Kidney tubule cell (primary cell): ENCODE measurements around the gene JMJD8.

Experiments
- DNase-seq: peaks from one replicate; pipeline ENCODE4 v3.0.0-alpha.2; 2018; ENCODE audit warnings: low spot score

JMJD8 gene

GRCh38 chr16:684071-684794 is at the start of gene JMJD8:
Gene JMJD8, minus strand, starts transcription at chr16:684334. Its CDS starts 15 bp downstream, at chr16:684319.
- peak; percentile 96 for DNase-seq

- no peak for DNase-seq
Measured at GRCh38 chr16:733382-734207, 49.5 kb upstream of the JMJD8 start.

DNA sequence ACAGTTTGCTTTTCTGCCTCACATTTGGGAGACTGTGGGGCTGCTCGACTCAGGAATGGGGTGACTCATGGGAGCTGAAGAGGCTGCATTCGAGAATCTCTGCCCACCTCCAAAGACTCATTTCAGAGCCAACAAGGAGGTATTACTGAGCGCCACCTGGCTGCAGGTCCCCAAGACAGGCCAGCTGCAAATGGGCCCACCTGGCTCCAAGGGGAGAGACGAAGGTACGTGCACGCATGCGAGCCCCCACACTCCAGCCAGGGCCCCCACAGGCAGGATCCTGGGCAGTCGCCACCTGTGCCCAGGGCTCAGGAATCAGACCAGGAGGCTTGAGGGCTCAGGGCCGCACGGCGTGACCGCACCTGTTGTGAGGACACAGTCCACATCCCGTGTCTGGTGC is 48.8 kb upstream of the JMJD8 start:
- no peak for DNase-seq

- no peak for DNase-seq
Measured at GRCh38 chr16:732332-732731, 48.2 kb upstream of the JMJD8 start.

GRCh38 chr16:730666-731509 is 46.8 kb upstream of the JMJD8 start:
- no peak for DNase-seq

GRCh38 chr16:729768-730665 is 45.9 kb upstream of the JMJD8 start:
- no peak for DNase-seq

DNA sequence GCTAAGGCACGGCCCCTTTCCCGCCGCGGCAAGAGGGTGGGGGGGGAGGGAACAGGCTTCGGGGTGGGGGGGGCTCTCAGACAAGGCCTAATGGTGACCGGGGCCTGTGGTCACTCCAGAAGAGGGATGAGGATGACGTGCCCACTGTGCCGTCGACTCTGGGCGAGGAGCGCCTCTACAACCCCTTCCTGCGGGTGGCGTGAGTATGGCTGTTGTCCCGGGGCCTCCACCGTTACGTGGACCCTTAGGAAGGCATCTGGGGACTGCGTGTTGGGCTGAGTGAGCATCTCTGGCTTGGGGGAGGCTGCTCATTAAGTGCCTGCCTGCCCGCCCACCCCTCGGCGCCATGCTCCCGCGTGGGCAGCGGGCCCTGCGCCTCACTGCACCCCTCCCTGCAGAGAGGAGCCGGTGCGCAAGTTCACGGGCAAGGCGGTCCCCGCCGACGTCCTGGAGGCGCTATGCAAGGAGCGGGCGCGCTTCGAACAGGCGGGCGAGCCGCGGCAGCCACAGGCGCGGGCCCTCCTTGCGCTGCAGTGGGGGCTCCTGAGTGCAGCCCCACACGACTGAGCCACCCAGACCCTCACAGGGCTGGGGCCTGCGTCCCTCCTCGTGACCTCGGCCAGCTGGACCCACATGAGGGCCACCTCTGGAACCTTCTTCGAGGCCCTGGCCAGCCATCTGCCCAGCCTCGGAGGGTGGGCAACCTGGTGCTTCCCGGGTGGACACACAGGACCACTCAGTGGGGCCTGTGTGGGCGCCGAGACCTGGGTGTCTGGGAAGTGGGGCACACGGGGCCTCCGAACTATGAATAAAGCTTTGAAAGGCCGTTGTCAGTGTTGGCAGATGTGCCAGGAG is 45.0 kb upstream of the JMJD8 start:
- no peak for DNase-seq

DNA sequence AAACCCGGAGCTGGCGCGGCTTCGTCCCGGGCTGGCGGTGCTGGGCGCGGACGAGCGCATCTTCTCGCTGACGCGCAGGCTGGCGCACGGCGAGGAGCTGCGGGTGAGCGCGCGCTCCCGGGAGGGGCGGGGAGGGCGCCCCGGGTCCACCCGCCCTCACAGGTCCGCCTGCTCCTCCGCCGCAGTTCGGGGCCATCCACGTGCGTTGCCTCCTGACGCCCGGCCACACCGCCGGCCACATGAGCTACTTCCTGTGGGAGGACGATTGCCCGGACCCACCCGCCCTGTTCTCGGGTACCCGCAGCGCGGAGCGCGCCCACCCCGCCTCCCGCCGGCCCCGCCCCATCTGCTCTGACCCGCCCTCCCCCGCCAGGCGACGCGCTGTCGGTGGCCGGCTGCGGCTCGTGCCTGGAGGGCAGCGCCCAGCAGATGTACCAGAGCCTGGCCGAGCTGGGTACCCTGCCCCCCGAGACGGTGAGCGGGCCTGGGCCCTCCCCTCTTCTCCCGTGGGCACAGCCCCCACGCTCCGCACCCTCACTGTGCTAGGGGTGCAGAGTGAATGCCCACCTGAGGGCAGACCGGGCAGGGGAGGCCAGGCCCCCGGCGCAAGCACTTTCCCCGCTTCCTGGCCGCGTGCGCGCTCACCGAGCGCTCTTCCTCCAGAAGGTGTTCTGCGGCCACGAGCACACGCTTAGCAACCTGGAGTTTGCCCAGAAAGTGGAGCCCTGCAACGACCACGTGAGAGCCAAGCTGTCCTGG is 44.2 kb upstream of the JMJD8 start:
- DNase-seq = peak; percentile 88

DNA sequence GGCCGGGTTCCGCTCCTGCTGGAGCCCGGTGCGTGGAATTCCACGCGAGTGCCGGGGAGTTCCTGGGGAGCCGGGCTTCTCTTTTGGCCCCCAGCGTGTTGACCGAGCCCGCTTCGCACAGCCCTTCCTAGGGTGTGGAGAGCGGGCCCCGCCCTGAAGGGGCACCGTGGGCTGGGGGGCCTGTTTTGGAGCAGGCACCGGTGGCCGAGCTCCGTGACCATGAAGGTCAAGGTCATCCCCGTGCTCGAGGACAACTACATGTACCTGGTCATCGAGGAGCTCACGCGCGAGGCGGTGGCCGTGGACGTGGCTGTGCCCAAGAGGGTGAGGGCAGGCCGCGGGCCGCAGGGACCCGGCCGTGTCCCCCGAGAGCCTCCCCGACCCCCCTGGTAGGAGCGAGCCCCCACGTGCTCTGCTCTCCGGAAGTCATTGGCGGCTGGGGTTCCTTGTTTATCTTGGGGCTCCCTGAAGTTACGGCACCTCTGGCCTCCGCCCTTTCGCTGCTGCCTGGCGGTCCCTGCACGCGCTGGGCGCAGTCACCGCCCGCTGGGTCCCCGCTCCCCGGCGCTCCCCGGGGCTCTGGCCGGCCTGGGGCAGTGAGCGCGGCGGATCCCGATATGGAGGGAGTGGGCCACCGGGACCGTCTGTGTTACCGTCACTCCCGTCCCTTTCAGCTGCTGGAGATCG is 43.3 kb upstream of the JMJD8 start:
- DNase-seq = no peak

DNA sequence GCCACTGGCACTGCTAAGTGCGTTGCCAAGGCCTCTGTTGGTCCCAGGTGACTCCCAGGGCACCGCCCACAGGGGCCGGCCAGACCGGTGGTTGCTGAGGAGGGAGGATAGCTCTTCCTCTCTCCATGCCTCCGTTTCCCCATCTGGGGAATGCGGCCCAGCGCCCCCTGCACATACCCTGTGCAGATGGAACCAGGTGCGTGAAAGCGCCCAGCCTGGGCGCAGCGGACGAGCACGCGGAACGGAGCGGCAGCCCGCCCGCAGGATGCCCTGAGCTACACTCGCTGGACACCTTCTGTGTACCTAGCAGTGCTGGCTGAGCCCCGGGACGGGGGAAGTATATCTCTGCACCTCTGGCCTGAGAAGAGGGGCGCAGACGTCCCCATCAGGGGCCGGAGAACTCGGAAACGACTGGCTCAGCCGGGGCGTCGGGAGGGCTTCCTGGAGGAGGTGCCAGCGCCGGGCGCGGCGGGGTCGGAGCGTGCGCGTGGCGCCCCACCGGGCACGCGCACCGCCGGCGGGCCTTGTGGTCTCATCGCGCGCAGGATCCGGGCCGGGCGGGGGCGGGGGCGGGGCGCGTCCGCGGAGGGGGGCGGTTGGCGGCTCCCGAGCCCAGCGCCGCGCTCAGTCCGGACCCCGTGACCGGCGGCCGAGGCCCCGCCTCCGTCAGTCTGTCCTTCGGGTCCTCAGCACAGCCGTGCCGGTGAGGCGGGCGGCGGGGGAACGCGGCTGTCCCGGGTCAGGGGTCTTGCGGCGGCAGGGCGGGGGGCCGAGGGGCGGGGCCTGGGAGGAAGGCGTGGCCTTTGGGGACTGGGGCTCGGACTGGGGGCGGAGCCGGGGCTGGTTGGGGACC is 42.5 kb upstream of the JMJD8 start, which contains the start of the genes CCDC78 and HAGHL:
Gene CCDC78, minus strand, starts transcription at position 6 of the 853 bp plus-strand sequence. CDS start 76 bp downstream, outside the sequence.
Gene HAGHL, plus strand, starts transcription at position 669 of the 853 bp plus-strand sequence. CDS start 404 bp downstream, outside the sequence.
- peak; percentile 58 for DNase-seq

- no peak for DNase-seq
Measured at GRCh38 chr16:726188-726437, 42.0 kb upstream of the JMJD8 start.

DNA sequence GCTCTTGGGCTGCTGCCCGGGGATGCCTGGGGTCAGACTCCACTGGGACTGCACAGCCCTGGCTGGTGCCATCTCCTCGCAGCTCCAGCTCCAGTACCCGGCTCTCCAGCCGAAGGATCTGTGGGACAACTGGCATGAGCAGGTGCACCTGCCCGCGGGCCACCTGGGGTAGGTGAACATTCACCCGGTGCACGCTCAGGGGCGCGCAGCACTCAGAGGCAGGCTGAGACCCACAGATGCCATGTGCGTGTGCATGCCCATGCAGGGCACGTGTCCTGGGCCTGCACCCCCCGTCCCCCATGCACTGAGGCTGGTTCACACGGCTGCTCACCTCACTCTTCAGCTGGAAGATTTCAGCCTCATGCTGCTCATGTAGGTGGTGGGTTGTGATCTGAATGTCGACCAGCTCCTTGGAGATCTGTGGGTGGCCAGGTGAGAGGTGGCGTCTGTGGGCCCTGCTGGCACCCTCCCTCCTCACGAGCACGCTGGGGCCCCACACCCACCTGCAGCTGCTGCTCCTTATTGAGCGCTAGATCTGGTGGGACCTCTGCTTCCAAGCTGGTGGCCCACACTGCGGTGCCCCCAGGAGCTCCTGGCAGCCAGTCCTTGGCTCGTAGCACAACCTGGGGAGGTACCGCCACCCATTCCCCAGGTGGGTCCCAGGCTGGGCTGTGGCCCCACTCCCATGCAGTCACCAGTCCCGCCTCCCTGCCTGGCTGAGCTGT is 41.5 kb upstream of the JMJD8 start:
- no peak for DNase-seq

DNA sequence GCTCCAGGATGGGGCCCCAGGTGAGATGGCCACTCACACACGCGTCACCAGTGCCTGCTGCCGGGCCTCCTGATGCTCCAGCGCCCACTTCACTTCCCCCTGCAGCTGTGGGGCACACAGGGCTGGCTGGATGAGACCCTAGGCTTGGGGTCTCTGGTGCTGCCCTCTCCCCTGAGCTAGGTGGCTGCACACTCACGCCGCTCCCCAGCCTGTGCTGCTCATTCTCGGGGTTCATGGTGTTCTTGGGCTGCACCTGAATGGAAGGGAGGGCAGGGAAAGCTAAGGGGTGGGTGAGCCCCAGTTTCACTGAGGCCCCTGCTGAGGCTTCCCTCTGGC is 40.9 kb upstream of the JMJD8 start:
- DNase-seq = no peak

DNA sequence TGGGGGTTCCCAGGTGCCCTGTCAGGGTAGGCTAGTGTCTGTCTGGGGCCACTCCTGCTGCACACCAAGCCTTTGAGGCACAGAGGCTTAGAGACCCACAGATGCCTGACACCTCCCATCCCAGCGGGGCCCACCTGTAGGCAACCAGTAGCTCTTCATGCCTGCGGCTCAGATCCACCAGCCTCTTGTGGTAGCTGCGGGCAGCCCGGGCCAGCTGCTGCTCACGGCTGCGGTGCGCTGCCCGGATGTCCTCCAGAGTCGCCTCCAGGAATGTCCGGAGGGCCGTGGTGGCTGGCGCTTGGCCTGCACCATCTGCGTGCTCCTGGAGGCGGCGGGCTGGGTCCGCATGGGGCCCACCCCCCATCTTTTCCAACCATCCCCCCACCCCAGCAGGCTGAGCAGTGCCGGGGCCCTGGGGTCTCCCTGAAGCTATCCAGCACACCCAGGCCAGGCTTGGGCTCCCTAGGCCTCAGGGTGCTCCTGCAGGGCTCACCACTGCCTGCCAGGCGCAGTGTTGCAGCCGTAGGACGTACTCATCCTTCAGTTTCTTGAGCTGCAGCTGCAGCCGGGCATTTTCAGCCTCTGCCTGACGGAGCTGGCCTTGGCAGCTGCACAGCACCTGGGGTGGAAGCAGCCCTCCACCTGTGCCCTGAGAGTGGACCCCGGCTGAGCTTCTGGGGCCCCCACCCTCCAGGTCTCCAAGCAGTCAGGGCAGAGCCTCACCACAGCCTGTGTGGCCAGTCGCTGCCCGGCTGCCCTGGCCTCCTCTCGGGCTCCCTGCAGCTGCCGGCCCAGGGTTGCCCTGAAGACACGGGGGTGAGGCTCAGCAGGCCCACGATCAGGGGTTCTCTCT is 40.3 kb upstream of the JMJD8 start:
- no peak for DNase-seq

- DNase-seq = no peak
Measured at GRCh38 chr16:723695-724094, 39.6 kb upstream of the JMJD8 start.

DNA sequence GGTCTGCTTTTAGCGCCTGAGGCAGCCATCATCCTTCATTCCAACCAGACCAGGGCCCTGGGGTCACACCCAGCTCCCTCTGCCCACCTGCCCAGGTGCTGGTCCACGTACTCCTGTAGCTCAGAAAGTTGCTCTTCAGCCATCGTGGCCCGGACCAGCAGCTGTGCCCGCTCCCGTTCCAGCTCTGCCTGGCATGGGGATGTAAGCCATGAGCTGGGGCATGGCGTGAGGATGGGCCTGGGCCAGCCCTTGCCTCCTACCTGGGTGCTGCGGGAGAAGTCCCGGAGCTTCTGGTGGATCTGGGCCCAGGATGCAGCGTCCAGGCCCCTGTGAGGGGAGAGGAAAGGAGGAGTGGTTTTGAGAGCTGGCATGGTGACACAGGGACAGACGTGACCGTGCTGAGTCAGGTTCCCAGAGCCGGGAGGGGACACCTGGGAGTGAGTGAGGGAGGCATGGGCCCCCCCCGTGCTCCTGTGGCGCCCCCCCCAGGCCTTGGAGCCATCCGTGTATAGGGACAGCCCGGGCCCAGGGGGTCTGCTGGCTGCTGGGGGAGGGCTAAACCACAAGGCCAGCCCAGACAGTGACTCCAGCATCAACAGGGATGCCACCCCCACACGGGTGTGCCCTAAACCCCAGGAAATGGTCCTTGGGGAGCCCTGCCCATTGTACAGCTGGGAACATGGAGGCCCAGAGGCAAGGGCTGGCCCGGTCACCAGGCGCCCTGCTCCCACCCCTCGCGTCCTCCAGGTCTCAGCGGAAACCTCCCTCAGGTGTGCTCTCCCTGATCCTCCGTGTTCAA is 38.9 kb upstream of the JMJD8 start:
- DNase-seq = no peak
